Measurements from ENCODE around the gene CHPT1. TPM values are rescaled to one million over a fixed set of nuclear protein-coding genes. Genes with fewer than 3 reads are reported as not detected.

CHPT1 gene
- total and polyA plus RNA-seq, 2 donors (not counting 1 experiment from before 2014, with no cell fraction given) = 34.8 to 62.9 TPM

DNA sequence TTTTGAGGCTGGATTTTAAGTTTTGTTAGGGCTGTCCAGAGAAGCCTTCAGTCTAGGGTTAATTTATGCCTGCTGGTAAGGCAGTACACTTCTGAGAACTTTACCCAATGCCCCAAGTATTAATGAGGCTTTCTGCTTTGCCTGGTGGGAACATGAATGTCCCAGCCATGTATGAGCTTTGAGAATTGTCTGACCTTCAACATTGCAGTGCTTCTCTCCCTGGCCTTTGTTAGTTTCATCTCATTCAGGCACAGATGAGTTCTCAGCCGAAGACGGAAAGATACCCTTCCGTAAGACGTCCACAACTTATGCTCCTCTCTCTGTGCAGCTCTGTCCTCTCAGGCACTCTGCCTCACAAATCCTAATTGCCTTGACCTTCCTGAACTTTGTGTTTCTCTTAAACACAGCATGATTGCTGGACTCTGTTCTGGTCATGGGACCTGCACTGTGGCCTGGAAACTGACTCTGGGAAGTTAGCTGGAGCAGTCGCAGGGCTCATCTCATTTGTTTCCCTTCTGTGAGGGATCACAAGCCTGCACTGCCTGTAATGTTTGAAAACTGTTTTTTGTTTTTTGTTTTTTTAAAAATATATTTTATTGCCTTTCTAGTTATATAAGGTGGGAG, 15.7 kb downstream of the CHPT1 start:
- Histone ChIP-seq H3K79me2 (ENCODE audit: control insufficient read depth, insufficient read depth, low read length) (no peaks in the 10 kb centered on the region), H3K27me3 (ENCODE audit: control insufficient read depth, insufficient read depth, low read length) (no peaks in the 10 kb centered on the region), H3K9me3 (ENCODE audit: control insufficient read depth, insufficient read depth, low read depth, low read length) (no peaks in the 10 kb centered on the region), H3K9ac (ENCODE audit: insufficient read depth, low read length) (no peak overlapping the region), H3K4me1 (ENCODE audit: control insufficient read depth, extremely low read depth, insufficient read depth, low read length) (no peaks in the 10 kb centered on the region), H4K20me1 (ENCODE audit: control insufficient read depth, extremely low read depth, insufficient read depth, low read length) (no peaks in the 10 kb centered on the region), H3K4me3 (replicated peaks in 1 of 4; ENCODE audit: control extremely low read depth in 1 of 4, insufficient read depth in 1 of 4, low read depth in 3 of 4, low read length in 4 of 4) (no peak overlapping the region), H2AFZ (ENCODE audit: low read length) (peak overlapping the region; percentile 60), H3K36me3 (ENCODE audit: control insufficient read depth, insufficient read depth, low read length) (no peaks in the 10 kb centered on the region), H3K27ac (ENCODE audit: insufficient read depth, low read length) (no peak overlapping the region), H3K4me2 (ENCODE audit: extremely low read depth, insufficient read depth, low read length) (peak overlapping the region; percentile 34)
- TF ChIP-seq CTCF (conservative IDR thresholded peaks at IDR 0.05 in 1 of 2, IDR thresholded peaks at IDR 0.05 in 1 of 2; ENCODE audit: low read depth in 1 of 2, low read length in 2 of 2) = no peak
- no peak for TF ChIP-seq EZH2 (IDR thresholded peaks at IDR 0.05; ENCODE audit: low read length, missing control alignments)
- no peak for DNase-seq (ENCODE audit: low read depth in 2 of 2)

DNA sequence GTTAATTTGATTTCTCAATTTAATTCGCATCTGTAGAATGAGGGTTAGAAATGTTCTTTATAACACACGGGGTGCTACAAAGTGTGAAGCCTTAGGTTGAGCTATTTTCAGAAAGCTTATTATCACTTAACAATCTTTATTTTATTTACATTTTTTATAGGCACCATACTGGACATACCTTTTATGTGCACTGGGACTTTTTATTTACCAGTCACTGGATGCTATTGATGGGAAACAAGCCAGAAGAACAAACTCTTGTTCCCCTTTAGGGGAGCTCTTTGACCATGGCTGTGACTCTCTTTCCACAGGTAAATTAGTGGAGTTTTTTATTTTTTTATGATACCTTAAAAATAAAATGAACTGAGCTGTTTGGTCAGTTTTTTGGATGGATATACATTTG, 16.5 kb downstream of the CHPT1 start:
- Histone ChIP-seq H3K27ac (ENCODE audit: insufficient read depth, low read length) (no peak overlapping the region), H3K4me3 (replicated peaks in 1 of 4; ENCODE audit: control extremely low read depth in 1 of 4, insufficient read depth in 1 of 4, low read depth in 3 of 4, low read length in 4 of 4) (no peak overlapping the region), H3K27me3 (ENCODE audit: control insufficient read depth, insufficient read depth, low read length) (no peaks in the 10 kb centered on the region), H3K79me2 (ENCODE audit: control insufficient read depth, insufficient read depth, low read length) (no peaks in the 10 kb centered on the region), H3K9me3 (ENCODE audit: control insufficient read depth, insufficient read depth, low read depth, low read length) (no peaks in the 10 kb centered on the region), H4K20me1 (ENCODE audit: control insufficient read depth, extremely low read depth, insufficient read depth, low read length) (no peaks in the 10 kb centered on the region), H3K4me1 (ENCODE audit: control insufficient read depth, extremely low read depth, insufficient read depth, low read length) (no peaks in the 10 kb centered on the region), H3K36me3 (ENCODE audit: control insufficient read depth, insufficient read depth, low read length) (no peaks in the 10 kb centered on the region), H2AFZ (ENCODE audit: low read length) (no peak overlapping the region), H3K4me2 (ENCODE audit: extremely low read depth, insufficient read depth, low read length) (no peak overlapping the region), H3K9ac (ENCODE audit: insufficient read depth, low read length) (no peak overlapping the region)
- DNase-seq (ENCODE audit: low read depth in 2 of 2) = no peak
- TF ChIP-seq EZH2 (IDR thresholded peaks at IDR 0.05; ENCODE audit: low read length, missing control alignments) = no peak
- TF ChIP-seq CTCF (conservative IDR thresholded peaks at IDR 0.05 in 1 of 2, IDR thresholded peaks at IDR 0.05 in 1 of 2; ENCODE audit: low read depth in 1 of 2, low read length in 2 of 2) = no peak

DNA sequence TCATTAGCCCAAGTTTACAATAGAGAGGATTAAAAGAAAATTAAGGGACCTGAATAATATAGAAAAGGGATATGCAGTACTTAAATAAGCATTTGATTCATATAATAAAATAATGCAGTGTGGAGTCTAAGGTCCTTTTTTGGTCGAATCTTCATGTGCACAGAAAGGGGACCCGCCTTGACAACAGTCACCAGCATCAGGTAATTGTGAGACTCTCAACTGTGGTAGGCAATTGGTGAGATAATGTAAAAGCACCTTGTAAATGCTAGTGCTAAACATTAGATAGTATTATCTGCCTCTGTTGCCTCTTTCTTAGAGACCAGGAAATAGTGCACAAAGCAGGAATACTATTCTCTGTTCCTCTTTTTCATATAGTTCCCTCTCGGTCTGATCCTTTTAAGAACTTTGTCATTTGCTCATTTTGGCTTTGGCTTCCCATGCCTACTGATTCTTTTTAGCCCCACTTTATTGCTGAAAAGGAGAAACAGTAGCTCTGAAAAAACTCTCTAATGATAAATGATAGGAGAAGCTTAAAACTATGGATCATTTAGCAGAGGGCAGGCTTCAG, 17.5 kb downstream of the CHPT1 start:
- TF ChIP-seq EZH2 (IDR thresholded peaks at IDR 0.05; ENCODE audit: low read length, missing control alignments) (no peak), CTCF (conservative IDR thresholded peaks at IDR 0.05 in 1 of 2, IDR thresholded peaks at IDR 0.05 in 1 of 2; ENCODE audit: low read depth in 1 of 2, low read length in 2 of 2) (no peak)
- H3K27me3 ChIP-seq (ENCODE audit: control insufficient read depth, insufficient read depth, low read length) = no peaks in the 10 kb centered on the region
- H2AFZ ChIP-seq (ENCODE audit: low read length) = no peak overlapping the region
- H3K36me3 ChIP-seq (ENCODE audit: control insufficient read depth, insufficient read depth, low read length) = no peaks in the 10 kb centered on the region
- H4K20me1 ChIP-seq (ENCODE audit: control insufficient read depth, extremely low read depth, insufficient read depth, low read length) = no peaks in the 10 kb centered on the region
- H3K79me2 ChIP-seq (ENCODE audit: control insufficient read depth, insufficient read depth, low read length) = no peaks in the 10 kb centered on the region
- no peak overlapping the region for H3K4me2 ChIP-seq (ENCODE audit: extremely low read depth, insufficient read depth, low read length)
- no peak overlapping the region for H3K4me3 ChIP-seq (replicated peaks in 1 of 4; ENCODE audit: control extremely low read depth in 1 of 4, insufficient read depth in 1 of 4, low read depth in 3 of 4, low read length in 4 of 4)
- no peak overlapping the region for H3K9ac ChIP-seq (ENCODE audit: insufficient read depth, low read length)
- no peaks in the 10 kb centered on the region for H3K9me3 ChIP-seq (ENCODE audit: control insufficient read depth, insufficient read depth, low read depth, low read length)
- no peaks in the 10 kb centered on the region for H3K4me1 ChIP-seq (ENCODE audit: control insufficient read depth, extremely low read depth, insufficient read depth, low read length)
- no peak for DNase-seq (ENCODE audit: low read depth in 2 of 2)
- H3K27ac ChIP-seq (ENCODE audit: insufficient read depth, low read length) = no peak overlapping the region
